K562 (cell line): Measurements from ENCODE around the gene LAMC1. TPM values are rescaled to one million over a fixed set of nuclear protein-coding genes. Genes with fewer than 3 reads are reported as not detected.

Experiments
- KDM5B ChIP-seq: fragments of 200-600 bp; sonication (generic); IDR thresholded peaks from 2 replicates; pipeline ENCODE4 v1.6.1; 2012; ENCODE audit warnings: low read depth, mild to moderate bottlenecking, moderate library complexity, low read length, control low read depth, inconsistent platforms; ENCODE audit not compliant: insufficient replicate concordance
- polyA plus RNA-seq, 8 experiments: library from polyadenylated mRNA; depleted of rRNA in 4 of 8; stranded (reverse) in 5 of 8; unstranded in 3 of 8; fragments of >200 nt; fragmentation: Nextera tagmentation in 2 of 8; fragmentation: Illumina TruSeq in 1 of 8; extraction: Ambion mirVana in 2 of 8; extraction: Trizol in 1 of 8; gene quantifications; 2 replicates each; pipeline versions ENCODE4 v1.2.1 to v1.2.3, GENCODE V29; 2011 to 2014; ENCODE audit warnings: inconsistent platforms in 1 of 8, missing spikeins in 1 of 8
- total RNA-seq, 7 experiments: library from RNA; depleted of rRNA in 6 of 7; stranded (reverse); fragments of >200 nt in 6 of 7; fragmentation: Illumina TruSeq in 2 of 7; extraction: Trizol in 2 of 7; gene quantifications; 2 replicates each; pipeline versions ENCODE4 v1.2.1 to v1.2.3, GENCODE V29; 2011 to 2021; ENCODE audit warnings: low replicate concordance in 1 of 7
- TF ChIP-seq, protein P1 (sequence below): fragments of 450-650 bp; IDR thresholded peaks from 2 replicates; pipeline ENCODE4 v1.6.1; 2016; ENCODE audit warnings: mild to moderate bottlenecking, moderate library complexity
- TF ChIP-seq, protein P2 (sequence below): sonication (generic); formaldehyde crosslinking; IDR thresholded peaks from 2 replicates; pipeline ENCODE4 v1.8.1; 2023; ENCODE audit warnings: mild to moderate bottlenecking, missing genetic modification reagents

The LAMC1 gene
- total and polyA plus RNA-seq, 9 of the 15 experiments (the other 6 are each of a cell fraction or from before 2014, with no cell fraction given) = 0.07 to 0.71 (median 0.13) TPM; not detected in 2

DNA sequence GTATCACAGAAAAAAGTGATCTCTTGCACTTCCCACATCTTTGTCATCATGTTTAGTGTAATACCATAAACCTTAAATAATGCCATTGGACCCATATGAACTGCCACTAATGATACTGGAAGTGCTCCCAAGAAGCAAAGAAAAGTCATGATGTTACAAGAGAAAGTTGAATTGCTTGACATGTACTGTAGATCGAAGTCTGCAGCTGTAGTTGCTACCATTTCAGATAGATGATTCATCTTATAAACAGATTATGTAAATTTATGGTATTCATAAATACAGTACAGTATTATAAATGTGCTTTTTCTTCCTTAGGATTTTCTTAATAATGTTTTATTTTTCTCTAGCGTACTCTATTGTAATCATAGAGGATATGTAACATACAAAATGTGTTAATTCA lies 132.7 kb downstream of the LAMC1 start (continued):
- TF ChIP-seq, protein P1, sequence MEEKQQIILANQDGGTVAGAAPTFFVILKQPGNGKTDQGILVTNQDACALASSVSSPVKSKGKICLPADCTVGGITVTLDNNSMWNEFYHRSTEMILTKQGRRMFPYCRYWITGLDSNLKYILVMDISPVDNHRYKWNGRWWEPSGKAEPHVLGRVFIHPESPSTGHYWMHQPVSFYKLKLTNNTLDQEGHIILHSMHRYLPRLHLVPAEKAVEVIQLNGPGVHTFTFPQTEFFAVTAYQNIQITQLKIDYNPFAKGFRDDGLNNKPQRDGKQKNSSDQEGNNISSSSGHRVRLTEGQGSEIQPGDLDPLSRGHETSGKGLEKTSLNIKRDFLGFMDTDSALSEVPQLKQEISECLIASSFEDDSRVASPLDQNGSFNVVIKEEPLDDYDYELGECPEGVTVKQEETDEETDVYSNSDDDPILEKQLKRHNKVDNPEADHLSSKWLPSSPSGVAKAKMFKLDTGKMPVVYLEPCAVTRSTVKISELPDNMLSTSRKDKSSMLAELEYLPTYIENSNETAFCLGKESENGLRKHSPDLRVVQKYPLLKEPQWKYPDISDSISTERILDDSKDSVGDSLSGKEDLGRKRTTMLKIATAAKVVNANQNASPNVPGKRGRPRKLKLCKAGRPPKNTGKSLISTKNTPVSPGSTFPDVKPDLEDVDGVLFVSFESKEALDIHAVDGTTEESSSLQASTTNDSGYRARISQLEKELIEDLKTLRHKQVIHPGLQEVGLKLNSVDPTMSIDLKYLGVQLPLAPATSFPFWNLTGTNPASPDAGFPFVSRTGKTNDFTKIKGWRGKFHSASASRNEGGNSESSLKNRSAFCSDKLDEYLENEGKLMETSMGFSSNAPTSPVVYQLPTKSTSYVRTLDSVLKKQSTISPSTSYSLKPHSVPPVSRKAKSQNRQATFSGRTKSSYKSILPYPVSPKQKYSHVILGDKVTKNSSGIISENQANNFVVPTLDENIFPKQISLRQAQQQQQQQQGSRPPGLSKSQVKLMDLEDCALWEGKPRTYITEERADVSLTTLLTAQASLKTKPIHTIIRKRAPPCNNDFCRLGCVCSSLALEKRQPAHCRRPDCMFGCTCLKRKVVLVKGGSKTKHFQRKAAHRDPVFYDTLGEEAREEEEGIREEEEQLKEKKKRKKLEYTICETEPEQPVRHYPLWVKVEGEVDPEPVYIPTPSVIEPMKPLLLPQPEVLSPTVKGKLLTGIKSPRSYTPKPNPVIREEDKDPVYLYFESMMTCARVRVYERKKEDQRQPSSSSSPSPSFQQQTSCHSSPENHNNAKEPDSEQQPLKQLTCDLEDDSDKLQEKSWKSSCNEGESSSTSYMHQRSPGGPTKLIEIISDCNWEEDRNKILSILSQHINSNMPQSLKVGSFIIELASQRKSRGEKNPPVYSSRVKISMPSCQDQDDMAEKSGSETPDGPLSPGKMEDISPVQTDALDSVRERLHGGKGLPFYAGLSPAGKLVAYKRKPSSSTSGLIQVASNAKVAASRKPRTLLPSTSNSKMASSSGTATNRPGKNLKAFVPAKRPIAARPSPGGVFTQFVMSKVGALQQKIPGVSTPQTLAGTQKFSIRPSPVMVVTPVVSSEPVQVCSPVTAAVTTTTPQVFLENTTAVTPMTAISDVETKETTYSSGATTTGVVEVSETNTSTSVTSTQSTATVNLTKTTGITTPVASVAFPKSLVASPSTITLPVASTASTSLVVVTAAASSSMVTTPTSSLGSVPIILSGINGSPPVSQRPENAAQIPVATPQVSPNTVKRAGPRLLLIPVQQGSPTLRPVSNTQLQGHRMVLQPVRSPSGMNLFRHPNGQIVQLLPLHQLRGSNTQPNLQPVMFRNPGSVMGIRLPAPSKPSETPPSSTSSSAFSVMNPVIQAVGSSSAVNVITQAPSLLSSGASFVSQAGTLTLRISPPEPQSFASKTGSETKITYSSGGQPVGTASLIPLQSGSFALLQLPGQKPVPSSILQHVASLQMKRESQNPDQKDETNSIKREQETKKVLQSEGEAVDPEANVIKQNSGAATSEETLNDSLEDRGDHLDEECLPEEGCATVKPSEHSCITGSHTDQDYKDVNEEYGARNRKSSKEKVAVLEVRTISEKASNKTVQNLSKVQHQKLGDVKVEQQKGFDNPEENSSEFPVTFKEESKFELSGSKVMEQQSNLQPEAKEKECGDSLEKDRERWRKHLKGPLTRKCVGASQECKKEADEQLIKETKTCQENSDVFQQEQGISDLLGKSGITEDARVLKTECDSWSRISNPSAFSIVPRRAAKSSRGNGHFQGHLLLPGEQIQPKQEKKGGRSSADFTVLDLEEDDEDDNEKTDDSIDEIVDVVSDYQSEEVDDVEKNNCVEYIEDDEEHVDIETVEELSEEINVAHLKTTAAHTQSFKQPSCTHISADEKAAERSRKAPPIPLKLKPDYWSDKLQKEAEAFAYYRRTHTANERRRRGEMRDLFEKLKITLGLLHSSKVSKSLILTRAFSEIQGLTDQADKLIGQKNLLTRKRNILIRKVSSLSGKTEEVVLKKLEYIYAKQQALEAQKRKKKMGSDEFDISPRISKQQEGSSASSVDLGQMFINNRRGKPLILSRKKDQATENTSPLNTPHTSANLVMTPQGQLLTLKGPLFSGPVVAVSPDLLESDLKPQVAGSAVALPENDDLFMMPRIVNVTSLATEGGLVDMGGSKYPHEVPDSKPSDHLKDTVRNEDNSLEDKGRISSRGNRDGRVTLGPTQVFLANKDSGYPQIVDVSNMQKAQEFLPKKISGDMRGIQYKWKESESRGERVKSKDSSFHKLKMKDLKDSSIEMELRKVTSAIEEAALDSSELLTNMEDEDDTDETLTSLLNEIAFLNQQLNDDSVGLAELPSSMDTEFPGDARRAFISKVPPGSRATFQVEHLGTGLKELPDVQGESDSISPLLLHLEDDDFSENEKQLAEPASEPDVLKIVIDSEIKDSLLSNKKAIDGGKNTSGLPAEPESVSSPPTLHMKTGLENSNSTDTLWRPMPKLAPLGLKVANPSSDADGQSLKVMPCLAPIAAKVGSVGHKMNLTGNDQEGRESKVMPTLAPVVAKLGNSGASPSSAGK = no peak
- TF ChIP-seq KDM5B = no peak
- TF ChIP-seq, protein P2, sequence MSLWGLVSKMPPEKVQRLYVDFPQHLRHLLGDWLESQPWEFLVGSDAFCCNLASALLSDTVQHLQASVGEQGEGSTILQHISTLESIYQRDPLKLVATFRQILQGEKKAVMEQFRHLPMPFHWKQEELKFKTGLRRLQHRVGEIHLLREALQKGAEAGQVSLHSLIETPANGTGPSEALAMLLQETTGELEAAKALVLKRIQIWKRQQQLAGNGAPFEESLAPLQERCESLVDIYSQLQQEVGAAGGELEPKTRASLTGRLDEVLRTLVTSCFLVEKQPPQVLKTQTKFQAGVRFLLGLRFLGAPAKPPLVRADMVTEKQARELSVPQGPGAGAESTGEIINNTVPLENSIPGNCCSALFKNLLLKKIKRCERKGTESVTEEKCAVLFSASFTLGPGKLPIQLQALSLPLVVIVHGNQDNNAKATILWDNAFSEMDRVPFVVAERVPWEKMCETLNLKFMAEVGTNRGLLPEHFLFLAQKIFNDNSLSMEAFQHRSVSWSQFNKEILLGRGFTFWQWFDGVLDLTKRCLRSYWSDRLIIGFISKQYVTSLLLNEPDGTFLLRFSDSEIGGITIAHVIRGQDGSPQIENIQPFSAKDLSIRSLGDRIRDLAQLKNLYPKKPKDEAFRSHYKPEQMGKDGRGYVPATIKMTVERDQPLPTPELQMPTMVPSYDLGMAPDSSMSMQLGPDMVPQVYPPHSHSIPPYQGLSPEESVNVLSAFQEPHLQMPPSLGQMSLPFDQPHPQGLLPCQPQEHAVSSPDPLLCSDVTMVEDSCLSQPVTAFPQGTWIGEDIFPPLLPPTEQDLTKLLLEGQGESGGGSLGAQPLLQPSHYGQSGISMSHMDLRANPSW (CRISPR knock-in tag) = no peak
